SK-N-MC (cell line): Measurements from ENCODE around the gene PIK3CD.

Source experiments
- EZH2 ChIP-seq: fragments of 200-600 bp; sonication (generic); IDR thresholded peaks from one replicate; pipeline ENCODE4 v1.6.1; 2017; ENCODE audit warnings: antibody characterized with exemption
- POLR2AphosphoS5 ChIP-seq: IDR thresholded peaks from 2 replicates; pipeline ENCODE4 v1.6.1; 2012; ENCODE audit warnings: mild to moderate bottlenecking, low read depth, low read length, borderline replicate concordance

- TF ChIP-seq POLR2AphosphoS5 (no peak), EZH2 (no peak)
These were observed 85.5 kb downstream of the PIK3CD start for GRCh38 chr1:9737057-9737456.
